ENCODE results near the gene SPATA3.

DNA sequence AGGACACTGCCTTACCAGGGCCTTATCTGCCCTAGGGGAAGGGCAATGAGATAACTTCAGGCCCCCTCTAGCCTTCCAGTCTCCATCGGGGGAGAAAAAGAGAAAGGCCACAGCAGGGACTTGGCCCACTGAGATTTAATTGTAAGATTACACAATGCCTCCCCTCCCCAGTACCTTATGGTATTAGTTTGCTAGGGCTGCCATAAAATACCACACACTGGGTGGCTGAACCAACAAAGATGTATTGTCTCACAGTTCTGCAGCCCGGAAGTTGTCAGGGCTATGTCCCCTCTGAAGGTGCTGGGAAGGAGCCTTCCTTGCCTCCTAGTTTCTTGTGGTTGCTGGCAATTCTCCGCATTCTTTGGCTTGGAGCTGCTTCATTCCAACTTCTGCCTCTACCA, 34.8 kb upstream of the SPATA3 start:
- TF ChIP-seq, protein P1, sequence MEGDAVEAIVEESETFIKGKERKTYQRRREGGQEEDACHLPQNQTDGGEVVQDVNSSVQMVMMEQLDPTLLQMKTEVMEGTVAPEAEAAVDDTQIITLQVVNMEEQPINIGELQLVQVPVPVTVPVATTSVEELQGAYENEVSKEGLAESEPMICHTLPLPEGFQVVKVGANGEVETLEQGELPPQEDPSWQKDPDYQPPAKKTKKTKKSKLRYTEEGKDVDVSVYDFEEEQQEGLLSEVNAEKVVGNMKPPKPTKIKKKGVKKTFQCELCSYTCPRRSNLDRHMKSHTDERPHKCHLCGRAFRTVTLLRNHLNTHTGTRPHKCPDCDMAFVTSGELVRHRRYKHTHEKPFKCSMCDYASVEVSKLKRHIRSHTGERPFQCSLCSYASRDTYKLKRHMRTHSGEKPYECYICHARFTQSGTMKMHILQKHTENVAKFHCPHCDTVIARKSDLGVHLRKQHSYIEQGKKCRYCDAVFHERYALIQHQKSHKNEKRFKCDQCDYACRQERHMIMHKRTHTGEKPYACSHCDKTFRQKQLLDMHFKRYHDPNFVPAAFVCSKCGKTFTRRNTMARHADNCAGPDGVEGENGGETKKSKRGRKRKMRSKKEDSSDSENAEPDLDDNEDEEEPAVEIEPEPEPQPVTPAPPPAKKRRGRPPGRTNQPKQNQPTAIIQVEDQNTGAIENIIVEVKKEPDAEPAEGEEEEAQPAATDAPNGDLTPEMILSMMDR (IDR thresholded peaks at IDR 0.05; ENCODE audit: low read length) = no peak
- no peak for TF ChIP-seq EZH2 (IDR thresholded peaks at IDR 0.05; ENCODE audit: borderline replicate concordance, low read length)

Measured in OCI-LY1 (cell line).